GM12878 (cell line): ENCODE results near the gene PIAS2. TPM values are rescaled to one million over a fixed set of nuclear protein-coding genes. Genes with fewer than 3 reads are reported as not detected.

Experiments used
- CHD1 ChIP-seq: IDR thresholded peaks from 2 replicates; pipeline ENCODE4 v1.6.1; 2012; ENCODE audit warnings: low read depth, low read length, improper control_type of control experiment
- EED ChIP-seq: sonication (generic); IDR thresholded peaks from 2 replicates; pipeline ENCODE4 v1.6.1; 2016; ENCODE audit warnings: antibody characterized with exemption, low read depth
- EP300 ChIP-seq, 2 experiments: fragments of 150-350 bp in 1 of 2; IDR thresholded peaks; 2 replicates each; pipeline ENCODE4 v1.6.1; 2011 to 2012; ENCODE audit warnings: low read depth in 2 of 2, low read length in 2 of 2, borderline replicate concordance in 1 of 2, improper control_type of control experiment in 1 of 2, inconsistent platforms in 1 of 2; ENCODE audit not compliant: control insufficient read depth in 1 of 2
- EZH2 ChIP-seq: IDR thresholded peaks from 2 replicates; pipeline ENCODE4 v1.6.1; 2012; ENCODE audit warnings: low read depth, mild to moderate bottlenecking, control low read depth, inconsistent platforms, low read length, borderline replicate concordance; ENCODE audit not compliant: control insufficient read depth
- FOS ChIP-seq: IDR thresholded peaks from 3 replicates; pipeline ENCODE4 v1.6.1; 2011; ENCODE audit warnings: borderline replicate concordance; ENCODE audit not compliant: insufficient read length; ENCODE audit errors: extremely low read depth
- GABPA ChIP-seq: IDR thresholded peaks from 2 replicates; pipeline ENCODE4 v1.6.1; 2014; ENCODE audit warnings: antibody characterized with exemption, low read depth, mild to moderate bottlenecking, inconsistent platforms
- HDAC6 ChIP-seq: fragments of 200-600 bp; sonication (generic); IDR thresholded peaks from one replicate; pipeline ENCODE4 v1.8.0; 2017; ENCODE audit warnings: antibody characterized with exemption; ENCODE audit not compliant: unreplicated experiment
- IKZF2 ChIP-seq, 2 experiments: fragments of 450-650 bp; IDR thresholded peaks; 2 replicates each; pipeline ENCODE4 v1.6.1; 2017; ENCODE audit warnings: mild to moderate bottlenecking in 2 of 2, moderate library complexity in 2 of 2
- KLF5 ChIP-seq: fragments of 450-650 bp; IDR thresholded peaks from 2 replicates; pipeline ENCODE4 v1.6.1; 2014; ENCODE audit warnings: mild to moderate bottlenecking; ENCODE audit not compliant: partially characterized antibody
- MEF2B ChIP-seq: fragments of 450-650 bp; IDR thresholded peaks from 2 replicates; pipeline ENCODE4 v1.6.1; 2018; ENCODE audit warnings: mild to moderate bottlenecking, moderate library complexity; ENCODE audit not compliant: partially characterized antibody, poor library complexity, severe bottlenecking
- MYC ChIP-seq: IDR thresholded peaks from 2 replicates; pipeline ENCODE4 v1.6.1; 2011; ENCODE audit warnings: mild to moderate bottlenecking, low read length, moderate library complexity, inconsistent platforms; ENCODE audit not compliant: insufficient read depth, insufficient replicate concordance, insufficient read length, severe bottlenecking
- NFYA ChIP-seq: IDR thresholded peaks from 2 replicates; pipeline ENCODE4 v1.6.1; 2011; ENCODE audit warnings: low read depth, mild to moderate bottlenecking, low read length, improper control_type of control experiment, borderline replicate concordance
- NFYB ChIP-seq: IDR thresholded peaks from 2 replicates; pipeline ENCODE4 v1.6.1; 2011; ENCODE audit warnings: low read depth, mild to moderate bottlenecking, low read length, improper control_type of control experiment, moderate library complexity; ENCODE audit not compliant: insufficient read depth
- NRF1 ChIP-seq: conservative IDR thresholded peaks from 2 replicates; pipeline ENCODE4 v1.6.1; 2011; ENCODE audit warnings: mild to moderate bottlenecking, low read depth, low read length, improper control_type of control experiment
- PML ChIP-seq: IDR thresholded peaks from 2 replicates; pipeline ENCODE4 v1.6.1; 2012; ENCODE audit warnings: low read length, inconsistent platforms
- RAD21 ChIP-seq: IDR thresholded peaks from 2 replicates; pipeline ENCODE4 v1.6.1; 2011; ENCODE audit warnings: mild to moderate bottlenecking, low read depth, low read length, moderate library complexity; ENCODE audit not compliant: insufficient read depth
- RB1 ChIP-seq: fragments of 450-650 bp; formaldehyde crosslinking; IDR thresholded peaks from 2 replicates; pipeline ENCODE4 v1.6.1; 2017; ENCODE audit warnings: mild to moderate bottlenecking, borderline replicate concordance
- SUZ12 ChIP-seq: fragments of 200-600 bp; sonication (generic); IDR thresholded peaks from one replicate; pipeline ENCODE4 v1.6.1; 2018; ENCODE audit warnings: antibody characterized with exemption, mild to moderate bottlenecking; ENCODE audit not compliant: unreplicated experiment
- TBL1XR1 ChIP-seq: IDR thresholded peaks from 2 replicates; pipeline ENCODE4 v1.6.1; 2012; ENCODE audit warnings: low read depth, low read length, improper control_type of control experiment
- TCF3 ChIP-seq: IDR thresholded peaks from 2 replicates; pipeline ENCODE4 v1.6.1; 2012; ENCODE audit warnings: low read depth, mild to moderate bottlenecking, low read length, borderline replicate concordance; ENCODE audit not compliant: insufficient read depth
- TCF7 ChIP-seq: IDR thresholded peaks from 2 replicates; pipeline ENCODE4 v1.6.1; 2014; ENCODE audit warnings: antibody characterized with exemption, borderline replicate concordance
- USF1 ChIP-seq: IDR thresholded peaks from 2 replicates; pipeline ENCODE4 v1.6.1; 2011; ENCODE audit warnings: borderline replicate concordance, low read depth, mild to moderate bottlenecking, moderate library complexity, mixed read lengths, low read length; ENCODE audit not compliant: insufficient read depth; ENCODE audit errors: extremely low read length
- ZNF217 ChIP-seq: fragments of 450-650 bp; IDR thresholded peaks from 2 replicates; pipeline ENCODE4 v1.6.1; 2017; ENCODE audit warnings: antibody characterized with exemption, mild to moderate bottlenecking
- ZNF384 ChIP-seq: IDR thresholded peaks from 2 replicates; pipeline ENCODE4 v1.6.1; 2012; ENCODE audit warnings: low read depth, mild to moderate bottlenecking, low read length, improper control_type of control experiment, borderline replicate concordance
- ZZZ3 ChIP-seq: IDR thresholded peaks from 2 replicates; pipeline ENCODE4 v1.6.1; 2011; ENCODE audit warnings: low read depth; ENCODE audit not compliant: control insufficient read depth, insufficient read length
- polyA plus RNA-seq, 11 experiments: library from polyadenylated mRNA; depleted of rRNA in 4 of 11; unstranded in 6 of 11; stranded (reverse) in 5 of 11; fragments of >200 nt; fragmentation: Nextera tagmentation in 4 of 11; fragmentation: Illumina TruSeq in 1 of 11; extraction: Ambion mirVana in 4 of 11; extraction: Trizol in 1 of 11; gene quantifications; 1 replicate in 1 of 11; 2 replicates in 10 of 11; pipeline versions ENCODE4 v1.2.1 to v1.2.3, GENCODE V29; 2011 to 2016; ENCODE audit warnings: inconsistent platforms in 2 of 11, missing spikeins in 2 of 11, low read depth in 1 of 11
- total RNA-seq, 4 experiments: library from RNA; depleted of rRNA in 3 of 4; stranded (reverse); fragments of >200 nt in 3 of 4; fragmentation: Illumina TruSeq in 1 of 4; extraction: Trizol in 1 of 4; gene quantifications; 2 replicates each; pipeline versions ENCODE4 v1.2.1 to v1.2.3, GENCODE V29; 2013 to 2021
- TF ChIP-seq, protein P1 (sequence below): fragments of 450-650 bp; IDR thresholded peaks from 2 replicates; pipeline ENCODE4 v1.6.1; 2017; ENCODE audit warnings: low read depth, mild to moderate bottlenecking, moderate library complexity
- TF ChIP-seq, protein P2 (sequence below), 3 experiments: IDR thresholded peaks in 2 of 3; conservative IDR thresholded peaks in 1 of 3; 2 replicates each; pipeline ENCODE4 v1.5.1; 2011; ENCODE audit warnings: low read depth in 3 of 3, low read length in 3 of 3, mild to moderate bottlenecking in 3 of 3, control low read depth in 2 of 3, moderate library complexity in 2 of 3, inconsistent platforms in 1 of 3, mixed read lengths in 1 of 3; ENCODE audit not compliant: control insufficient read depth in 2 of 3, insufficient read depth in 1 of 3; ENCODE audit errors: extremely low read depth in 1 of 3

PIAS2 gene
- total and polyA plus RNA-seq, 10 of the 15 experiments (the other 5 are each of a cell fraction or from before 2014, with no cell fraction given), result 4.0 to 31.8 (median 22.4) TPM

GRCh38 chr18:46859855-46860254, 57.5 kb downstream of the PIAS2 start (continued):
- no peak; a peak in 1 of 4 replicates for TF ChIP-seq EP300 (IDR thresholded peaks at IDR 0.05; ENCODE audit: borderline replicate concordance in 1 of 2, control insufficient read depth in 1 of 2, low read depth in 2 of 2, low read length in 2 of 2)
- TF ChIP-seq FOS, result no peak
- no peak for TF ChIP-seq CHD1
- no peak for TF ChIP-seq ZZZ3
- 0 out of 2 replicates have a peak, but pooled peaks have one; percentile 11 for TF ChIP-seq TCF7
- TF ChIP-seq RAD21, result no peak
- no peak for TF ChIP-seq ZNF384
- TF ChIP-seq, protein P1, sequence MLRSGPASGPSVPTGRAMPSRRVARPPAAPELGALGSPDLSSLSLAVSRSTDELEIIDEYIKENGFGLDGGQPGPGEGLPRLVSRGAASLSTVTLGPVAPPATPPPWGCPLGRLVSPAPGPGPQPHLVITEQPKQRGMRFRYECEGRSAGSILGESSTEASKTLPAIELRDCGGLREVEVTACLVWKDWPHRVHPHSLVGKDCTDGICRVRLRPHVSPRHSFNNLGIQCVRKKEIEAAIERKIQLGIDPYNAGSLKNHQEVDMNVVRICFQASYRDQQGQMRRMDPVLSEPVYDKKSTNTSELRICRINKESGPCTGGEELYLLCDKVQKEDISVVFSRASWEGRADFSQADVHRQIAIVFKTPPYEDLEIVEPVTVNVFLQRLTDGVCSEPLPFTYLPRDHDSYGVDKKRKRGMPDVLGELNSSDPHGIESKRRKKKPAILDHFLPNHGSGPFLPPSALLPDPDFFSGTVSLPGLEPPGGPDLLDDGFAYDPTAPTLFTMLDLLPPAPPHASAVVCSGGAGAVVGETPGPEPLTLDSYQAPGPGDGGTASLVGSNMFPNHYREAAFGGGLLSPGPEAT, result peak; percentile 54; the same call in 1 of the 2 replicates
- TF ChIP-seq, protein P2, sequence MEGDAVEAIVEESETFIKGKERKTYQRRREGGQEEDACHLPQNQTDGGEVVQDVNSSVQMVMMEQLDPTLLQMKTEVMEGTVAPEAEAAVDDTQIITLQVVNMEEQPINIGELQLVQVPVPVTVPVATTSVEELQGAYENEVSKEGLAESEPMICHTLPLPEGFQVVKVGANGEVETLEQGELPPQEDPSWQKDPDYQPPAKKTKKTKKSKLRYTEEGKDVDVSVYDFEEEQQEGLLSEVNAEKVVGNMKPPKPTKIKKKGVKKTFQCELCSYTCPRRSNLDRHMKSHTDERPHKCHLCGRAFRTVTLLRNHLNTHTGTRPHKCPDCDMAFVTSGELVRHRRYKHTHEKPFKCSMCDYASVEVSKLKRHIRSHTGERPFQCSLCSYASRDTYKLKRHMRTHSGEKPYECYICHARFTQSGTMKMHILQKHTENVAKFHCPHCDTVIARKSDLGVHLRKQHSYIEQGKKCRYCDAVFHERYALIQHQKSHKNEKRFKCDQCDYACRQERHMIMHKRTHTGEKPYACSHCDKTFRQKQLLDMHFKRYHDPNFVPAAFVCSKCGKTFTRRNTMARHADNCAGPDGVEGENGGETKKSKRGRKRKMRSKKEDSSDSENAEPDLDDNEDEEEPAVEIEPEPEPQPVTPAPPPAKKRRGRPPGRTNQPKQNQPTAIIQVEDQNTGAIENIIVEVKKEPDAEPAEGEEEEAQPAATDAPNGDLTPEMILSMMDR (IDR thresholded peaks at IDR 0.05 in 2 of 3, conservative IDR thresholded peaks at IDR 0.05 in 1 of 3; ENCODE audit: control insufficient read depth in 2 of 3, extremely low read depth in 1 of 3, insufficient read depth in 1 of 3, low read depth in 3 of 3, low read length in 3 of 3), result no peak
- TF ChIP-seq HDAC6, result no peak
- no peak for TF ChIP-seq GABPA
- TF ChIP-seq TBL1XR1, result no peak
- no peak for TF ChIP-seq SUZ12
- no peak for TF ChIP-seq ZNF217
- peak; percentile 83 for TF ChIP-seq EED
- no peak for TF ChIP-seq USF1
- peak; percentile 72 to 73 for TF ChIP-seq IKZF2 (IDR thresholded peaks at IDR 0.05)
- no peak for TF ChIP-seq RB1
- TF ChIP-seq NFYA, result no peak
- no peak for TF ChIP-seq PML
- no peak for TF ChIP-seq NRF1
- TF ChIP-seq EZH2, result no peak
- TF ChIP-seq TCF3, result 0 out of 2 replicates have a peak, but pooled peaks have one; percentile 37
- no peak for TF ChIP-seq KLF5
- TF ChIP-seq MYC, result no peak
- TF ChIP-seq MEF2B, result no peak
- no peak for TF ChIP-seq NFYB
